GM18505 (cell line): ENCODE data around the gene TOPAZ1.

Source experiments
- ATAC-seq: cut with Tn5 transposase; IDR thresholded peaks from one replicate; pipeline ENCODE4 v1.9.1; 2021; ENCODE audit not compliant: unreplicated experiment
- POLR2A ChIP-seq: IDR thresholded peaks from 4 replicates; pipeline ENCODE4 v1.6.1; 2011; ENCODE audit warnings: borderline replicate concordance; ENCODE audit not compliant: insufficient read depth, insufficient read length; ENCODE audit errors: extremely low read depth

The TOPAZ1 gene

GRCh38 chr3:44355362-44356033 lies 113.8 kb downstream of the TOPAZ1 start:
- ATAC-seq, result no peak
- TF ChIP-seq POLR2A, result no peak

- no peak for TF ChIP-seq POLR2A
- no peak for ATAC-seq
Measured at GRCh38 chr3:44359146-44359751, 117.6 kb downstream of the TOPAZ1 start.

- no peak for ATAC-seq
- no peak for TF ChIP-seq POLR2A
Measured at GRCh38 chr3:44363591-44363990, 121.9 kb downstream of the TOPAZ1 start.

GRCh38 chr3:44365952-44366351 lies 124.3 kb downstream of the TOPAZ1 start:
- no peak for ATAC-seq
- TF ChIP-seq POLR2A, result no peak

GRCh38 chr3:44375450-44375849 lies 133.8 kb downstream of the TOPAZ1 start:
- ATAC-seq, result no peak
- TF ChIP-seq POLR2A, result no peak
